GM20000 (cell line): Measurements from ENCODE around the gene KIAA1671.

Experiments
- DNase-seq: peaks from one replicate; pipeline ENCODE4 v3.0.0; 2012; ENCODE audit warnings: low spot score
- TF ChIP-seq, protein P1 (sequence below): IDR thresholded peaks from 2 replicates; pipeline ENCODE4 v1.5.1; 2012; ENCODE audit warnings: mild to moderate bottlenecking, control low read depth; ENCODE audit errors: extremely low read depth, missing control alignments

KIAA1671 gene

DNA sequence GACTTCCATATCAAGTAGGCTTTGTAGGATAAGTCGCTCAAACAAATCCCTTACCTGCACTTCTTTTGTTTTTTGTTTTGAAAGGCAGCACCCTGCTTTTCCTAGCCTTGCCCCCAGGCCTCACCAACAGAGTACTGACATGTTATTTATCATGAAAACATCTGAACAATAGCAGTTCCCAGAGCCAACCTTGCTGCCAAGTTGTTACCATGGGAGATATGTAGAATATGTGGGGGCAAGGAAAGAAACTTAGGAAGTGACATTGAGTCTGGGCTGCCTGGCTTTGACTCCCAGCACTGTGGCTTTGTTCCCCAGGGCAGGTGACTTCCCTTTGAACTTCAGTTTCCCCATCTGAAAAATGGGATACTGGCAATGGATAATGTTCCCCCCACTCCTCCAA is 193.8 kb downstream of the KIAA1671 start:
- TF ChIP-seq, protein P1, sequence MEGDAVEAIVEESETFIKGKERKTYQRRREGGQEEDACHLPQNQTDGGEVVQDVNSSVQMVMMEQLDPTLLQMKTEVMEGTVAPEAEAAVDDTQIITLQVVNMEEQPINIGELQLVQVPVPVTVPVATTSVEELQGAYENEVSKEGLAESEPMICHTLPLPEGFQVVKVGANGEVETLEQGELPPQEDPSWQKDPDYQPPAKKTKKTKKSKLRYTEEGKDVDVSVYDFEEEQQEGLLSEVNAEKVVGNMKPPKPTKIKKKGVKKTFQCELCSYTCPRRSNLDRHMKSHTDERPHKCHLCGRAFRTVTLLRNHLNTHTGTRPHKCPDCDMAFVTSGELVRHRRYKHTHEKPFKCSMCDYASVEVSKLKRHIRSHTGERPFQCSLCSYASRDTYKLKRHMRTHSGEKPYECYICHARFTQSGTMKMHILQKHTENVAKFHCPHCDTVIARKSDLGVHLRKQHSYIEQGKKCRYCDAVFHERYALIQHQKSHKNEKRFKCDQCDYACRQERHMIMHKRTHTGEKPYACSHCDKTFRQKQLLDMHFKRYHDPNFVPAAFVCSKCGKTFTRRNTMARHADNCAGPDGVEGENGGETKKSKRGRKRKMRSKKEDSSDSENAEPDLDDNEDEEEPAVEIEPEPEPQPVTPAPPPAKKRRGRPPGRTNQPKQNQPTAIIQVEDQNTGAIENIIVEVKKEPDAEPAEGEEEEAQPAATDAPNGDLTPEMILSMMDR: no peak
- no peak for DNase-seq

DNA sequence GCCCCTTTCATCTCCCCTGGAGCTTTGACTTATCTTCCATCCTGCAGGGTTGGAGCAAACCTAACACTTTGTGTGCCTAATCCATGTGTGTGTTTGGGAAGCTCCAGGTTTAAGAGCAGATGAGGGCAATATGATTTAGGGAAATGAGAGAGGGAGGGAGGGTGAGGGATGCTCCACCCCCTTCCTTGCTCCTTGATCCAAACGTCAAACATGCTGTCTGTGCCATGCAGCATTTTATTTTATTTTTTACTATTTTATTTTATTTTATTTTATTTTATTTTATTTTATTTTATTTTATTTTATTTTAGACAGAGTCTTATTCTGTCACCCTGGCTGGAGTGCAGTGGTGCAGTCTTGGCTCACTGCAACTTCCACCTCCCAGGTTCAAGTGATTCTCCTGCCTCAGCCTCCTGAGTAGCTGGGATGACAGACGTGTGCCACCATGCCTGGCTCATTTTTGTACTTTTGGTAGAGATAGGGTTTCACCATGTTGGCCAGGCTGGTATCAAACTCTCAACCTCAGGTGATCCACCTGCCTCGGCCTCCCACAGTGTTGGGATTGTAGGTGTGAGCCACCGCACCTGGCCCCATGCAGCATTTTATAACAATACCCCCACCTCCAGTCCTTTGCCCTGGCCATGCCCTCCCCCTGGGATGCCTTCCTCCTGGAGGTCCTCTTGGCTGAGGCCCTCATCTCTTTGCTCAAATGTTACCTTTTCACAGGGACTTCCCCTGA is 194.6 kb downstream of the KIAA1671 start:
- DNase-seq: no peak
- TF ChIP-seq, protein P1: no peak

DNA sequence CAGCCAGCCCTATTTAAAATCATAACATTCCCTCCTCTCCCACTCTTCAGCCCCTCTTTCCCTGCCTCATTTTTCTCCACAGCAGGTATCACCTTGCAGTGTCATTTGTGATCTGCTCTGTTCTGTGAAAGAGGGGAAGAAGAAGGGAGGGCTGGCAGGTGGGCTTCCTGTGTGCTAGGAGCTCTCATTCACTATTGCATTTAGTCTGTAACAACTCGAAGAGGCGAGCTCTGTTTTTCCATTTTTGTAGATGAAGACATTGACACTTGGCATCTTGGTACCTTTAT is 195.1 kb downstream of the KIAA1671 start:
- no peak for DNase-seq
- TF ChIP-seq, protein P1: no peak

DNA sequence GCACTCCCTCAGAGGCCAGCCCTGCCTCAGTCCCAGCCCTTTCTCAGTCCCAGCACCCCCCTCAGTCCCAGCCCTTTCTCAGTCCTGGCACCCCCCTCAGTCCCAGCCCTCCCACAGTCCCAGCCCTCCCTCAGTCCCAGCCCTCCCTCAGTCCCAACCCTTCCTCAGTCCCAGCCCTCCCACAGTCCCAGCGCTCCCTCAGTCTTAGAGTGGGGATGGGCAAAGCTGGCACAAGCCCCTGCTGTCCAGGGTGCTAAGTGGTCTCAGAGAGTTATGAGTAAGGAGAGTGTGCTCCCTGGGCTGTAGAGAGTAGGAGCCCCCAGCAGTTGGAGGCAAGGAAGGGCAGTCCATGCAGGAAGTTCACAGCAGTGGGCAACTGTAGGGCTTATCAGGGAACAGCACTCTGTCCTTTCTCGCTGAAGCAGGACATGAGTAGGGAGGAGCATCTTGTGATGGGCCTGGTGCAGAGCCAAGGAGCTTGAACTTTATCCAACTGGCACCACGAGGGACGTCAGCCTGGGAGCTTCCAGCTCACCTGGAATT is 195.7 kb downstream of the KIAA1671 start:
- TF ChIP-seq, protein P1: no peak
- DNase-seq: no peak

DNA sequence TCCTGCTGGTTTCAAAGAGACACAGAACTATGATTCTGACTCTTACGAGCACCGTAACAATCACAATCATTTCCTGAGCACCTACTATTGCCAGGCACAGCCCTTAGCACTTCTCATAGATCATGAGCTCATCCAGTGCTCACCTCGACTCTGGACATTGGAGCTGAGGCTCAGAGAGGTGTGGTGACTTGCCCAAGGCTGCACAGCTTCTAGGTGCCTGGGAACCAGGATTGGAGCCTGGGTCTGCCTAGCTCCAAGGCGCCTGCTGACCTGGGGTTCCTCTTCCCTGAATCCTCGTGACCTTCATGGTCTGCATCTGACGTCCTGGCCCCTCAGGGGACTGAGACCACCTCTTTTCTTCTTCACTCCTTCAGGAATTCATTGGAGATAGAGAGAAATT is 196.5 kb downstream of the KIAA1671 start:
- no peak for DNase-seq
- TF ChIP-seq, protein P1: no peak

DNA sequence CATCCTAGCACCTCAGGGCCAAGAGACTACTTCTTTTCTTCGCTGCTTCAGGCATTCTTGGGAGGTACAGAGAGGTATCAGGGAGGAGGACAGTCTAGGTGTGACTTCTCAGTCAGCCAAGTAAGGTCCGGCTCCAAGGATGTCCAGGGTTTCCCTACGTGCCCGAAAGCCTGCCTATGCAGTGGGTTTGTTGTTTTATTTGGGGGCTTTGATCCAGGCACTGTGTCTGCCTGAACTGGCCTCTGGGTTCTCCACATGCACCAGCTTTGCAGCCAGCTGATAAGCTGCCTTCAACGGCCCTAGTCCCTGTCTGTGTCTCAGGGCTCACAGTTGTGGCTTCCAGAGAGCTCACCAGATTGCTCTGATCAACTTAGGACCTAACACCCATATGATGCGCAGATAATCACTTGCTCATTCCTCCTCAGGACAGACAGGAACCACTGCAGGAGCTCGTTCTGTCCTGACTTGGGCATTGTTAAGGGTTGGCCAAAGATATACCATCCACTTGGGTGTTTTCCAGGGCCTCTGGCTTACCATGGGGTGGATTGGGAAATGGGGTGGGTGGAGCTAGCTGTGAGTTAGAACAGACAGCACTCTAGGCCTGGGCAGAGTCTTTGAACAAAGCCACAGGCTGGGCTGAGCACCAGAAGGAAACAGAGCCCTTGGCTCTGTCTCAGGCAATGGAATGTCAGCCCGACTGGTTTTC is 201.6 kb downstream of the KIAA1671 start:
- DNase-seq: no peak
- TF ChIP-seq, protein P1: no peak

DNA sequence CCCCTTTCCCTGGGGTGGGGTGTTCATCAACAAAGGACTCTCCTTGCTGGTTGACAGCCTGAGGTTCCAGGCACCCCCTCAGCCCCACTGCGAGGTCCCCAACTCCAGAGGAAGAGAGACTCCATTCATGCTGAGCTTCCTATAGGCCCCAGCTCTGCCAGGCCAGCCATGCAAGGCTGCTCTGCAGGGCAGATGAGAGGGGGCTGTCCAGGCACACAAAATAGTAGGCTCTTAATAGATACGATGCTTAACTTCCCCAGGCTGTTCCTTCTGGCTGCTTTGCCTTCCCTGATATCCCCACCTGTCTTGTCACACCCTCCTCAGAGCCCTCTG is 202.1 kb downstream of the KIAA1671 start:
- TF ChIP-seq, protein P1: no peak
- DNase-seq: no peak
